ENCODE measurements around the gene PPP1R3E.
A peak's percentile ranks its signal among the peaks of the same experiment; 100 is the strongest.
"Not testable (repeated sequence)": the region's sequence is repeated elsewhere in the genome, so short reads cannot be mapped to it uniquely, and the experiment has no call there.

Gene PPP1R3E

DNA sequence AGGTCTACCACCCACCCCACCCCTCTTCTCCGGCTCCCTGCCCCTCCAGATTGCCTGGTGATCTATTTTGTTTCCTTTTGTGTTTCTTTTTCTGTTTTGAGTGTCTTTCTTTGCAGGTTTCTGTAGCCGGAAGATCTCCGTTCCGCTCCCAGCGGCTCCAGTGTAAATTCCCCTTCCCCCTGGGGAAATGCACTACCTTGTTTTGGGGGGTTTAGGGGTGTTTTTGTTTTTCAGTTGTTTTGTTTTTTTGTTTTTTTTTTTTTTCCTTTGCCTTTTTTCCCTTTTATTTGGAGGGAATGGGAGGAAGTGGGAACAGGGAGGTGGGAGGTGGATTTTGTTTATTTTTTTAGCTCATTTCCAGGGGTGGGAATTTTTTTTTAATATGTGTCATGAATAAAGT, 23.1 kb upstream of the PPP1R3E start:
- not testable (repeated sequence) for H3K23ac ChIP-seq (ENCODE audit: low read length); DNase-seq; H2BK12ac ChIP-seq (ENCODE audit: low read length); H4K91ac ChIP-seq (ENCODE audit: low read depth, low read length); H3K14ac ChIP-seq (ENCODE audit: low read length); H3K9me3 ChIP-seq (ENCODE audit: insufficient read depth, low read depth, low read length); H3K4me3 ChIP-seq (ENCODE audit: low read depth, low read length); H2BK5ac ChIP-seq (ENCODE audit: low read depth, low read length, poor library complexity); H3K27ac ChIP-seq (ENCODE audit: low read depth, low read length); H3K9ac ChIP-seq (ENCODE audit: low read length); H4K8ac ChIP-seq (ENCODE audit: low read depth, low read length); H3K27me3 ChIP-seq (ENCODE audit: insufficient read depth, low read length); H3K18ac ChIP-seq (ENCODE audit: low read length); H2BK120ac ChIP-seq (ENCODE audit: insufficient read depth, low read length, poor library complexity); H2AK5ac ChIP-seq (ENCODE audit: low read length); H3K4me2 ChIP-seq (ENCODE audit: low read length); H4K12ac ChIP-seq (ENCODE audit: low read depth, low read length); H3K79me2 ChIP-seq (ENCODE audit: control insufficient read depth, insufficient read depth, low read length, poor library complexity); H2AFZ ChIP-seq (ENCODE audit: insufficient read depth, low read length, poor library complexity); H3K4me1 ChIP-seq (ENCODE audit: control insufficient read depth in 1 of 2, insufficient read depth in 2 of 2, low read length in 2 of 2); H3K4ac ChIP-seq (ENCODE audit: low read depth, low read length)
- no CpG with 5 or more reads among the region's 5 CpGs for WGBS (ENCODE audit: extremely low coverage, insufficient coverage, insufficient read length)
- peaks cover 13% of the 10 kb centered on the region for H3K79me1 ChIP-seq (ENCODE audit: low read length)
- peaks cover 18 to 28% of the 10 kb centered on the region in 2 experiments for H3K36me3 ChIP-seq (ENCODE audit: control insufficient read depth in 1 of 2, insufficient read depth in 2 of 2, low read length in 2 of 2)

DNA sequence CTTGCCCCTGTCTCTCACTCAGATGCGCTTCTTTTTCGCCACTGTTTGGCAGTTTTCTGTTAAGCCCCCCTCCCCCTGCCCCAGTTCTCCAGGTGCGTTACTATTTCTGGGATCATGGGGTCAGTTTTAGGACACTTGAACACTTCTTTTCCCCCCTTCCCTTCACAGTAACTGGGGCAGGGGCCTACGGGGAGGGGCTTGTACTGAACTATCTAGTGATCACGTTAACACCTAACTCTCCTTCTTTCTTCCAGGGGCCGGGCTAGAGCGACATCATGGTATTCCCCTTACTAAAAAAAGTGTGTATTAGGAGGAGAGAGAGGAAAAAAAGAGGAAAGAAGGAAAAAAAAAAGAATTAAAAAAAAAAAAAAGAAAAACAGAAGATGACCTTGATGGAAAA, 22.3 kb upstream of the PPP1R3E start:
- H3K14ac ChIP-seq (ENCODE audit: low read length): no peak overlapping the region
- no peak overlapping the region for H3K18ac ChIP-seq (ENCODE audit: low read length)
- no peak overlapping the region for H2BK12ac ChIP-seq (ENCODE audit: low read length)
- peaks cover 24 to 28% of the 10 kb centered on the region in 2 experiments for H3K36me3 ChIP-seq (ENCODE audit: control insufficient read depth in 1 of 2, insufficient read depth in 2 of 2, low read length in 2 of 2)
- H2AK5ac ChIP-seq (ENCODE audit: low read length): no peak overlapping the region
- H4K8ac ChIP-seq (ENCODE audit: low read depth, low read length): no peak overlapping the region
- no peak overlapping the region for H3K4me2 ChIP-seq (ENCODE audit: low read length)
- H3K79me2 ChIP-seq (ENCODE audit: control insufficient read depth, insufficient read depth, low read length, poor library complexity): peaks cover 9% of the 10 kb centered on the region
- no peak overlapping the region for H3K4me3 ChIP-seq (ENCODE audit: low read depth, low read length)
- no peak overlapping the region for H3K9ac ChIP-seq (ENCODE audit: low read length)
- no CpG with 5 or more reads among the region's 7 CpGs for WGBS (ENCODE audit: extremely low coverage, insufficient coverage, insufficient read length)
- no peak overlapping the region for H4K12ac ChIP-seq (ENCODE audit: low read depth, low read length)
- no peak for DNase-seq
- no peaks in the 10 kb centered on the region for H3K27me3 ChIP-seq (ENCODE audit: insufficient read depth, low read length)
- H3K79me1 ChIP-seq (ENCODE audit: low read length): peaks cover 17% of the 10 kb centered on the region
- no peak overlapping the region for H2AFZ ChIP-seq (ENCODE audit: insufficient read depth, low read length, poor library complexity)
- no peak overlapping the region for H3K27ac ChIP-seq (ENCODE audit: low read depth, low read length)
- no peak overlapping the region for H2BK5ac ChIP-seq (ENCODE audit: low read depth, low read length, poor library complexity)
- H3K4me1 ChIP-seq (ENCODE audit: control insufficient read depth in 1 of 2, insufficient read depth in 2 of 2, low read length in 2 of 2): peaks cover 8 to 10% of the 10 kb centered on the region in 2 experiments
- H3K4ac ChIP-seq (ENCODE audit: low read depth, low read length): no peak overlapping the region
- no peaks in the 10 kb centered on the region for H3K9me3 ChIP-seq (ENCODE audit: insufficient read depth, low read depth, low read length)
- H4K91ac ChIP-seq (ENCODE audit: low read depth, low read length): no peak overlapping the region
- no peak overlapping the region for H3K23ac ChIP-seq (ENCODE audit: low read length)
- H2BK120ac ChIP-seq (ENCODE audit: insufficient read depth, low read length, poor library complexity): no peak overlapping the region

DNA sequence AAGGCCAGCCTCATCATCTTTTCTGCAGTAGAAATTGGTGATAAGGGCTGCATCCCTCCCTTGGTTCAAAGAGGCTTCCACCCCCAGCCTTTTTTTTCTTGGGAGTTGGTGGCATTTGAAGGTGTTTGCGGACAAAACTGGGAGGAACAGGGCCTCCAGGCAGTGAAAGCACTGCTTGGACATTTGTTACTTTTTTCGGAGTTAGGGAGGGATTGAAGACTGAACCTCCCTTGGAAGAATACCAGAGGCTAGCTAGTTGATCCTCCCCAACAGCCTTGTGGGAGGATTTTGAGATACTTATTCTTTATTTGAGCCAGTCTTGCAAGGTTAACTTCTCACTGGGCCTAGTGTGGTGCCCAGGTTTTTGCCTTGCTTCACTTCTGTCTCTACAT, 21.8 kb upstream of the PPP1R3E start:
- H2AK5ac ChIP-seq (ENCODE audit: low read length): no peak overlapping the region
- no peak overlapping the region for H2BK12ac ChIP-seq (ENCODE audit: low read length)
- H3K79me2 ChIP-seq (ENCODE audit: control insufficient read depth, insufficient read depth, low read length, poor library complexity): peaks cover 9% of the 10 kb centered on the region
- H3K27me3 ChIP-seq (ENCODE audit: insufficient read depth, low read length): no peaks in the 10 kb centered on the region
- no peak overlapping the region for H2BK120ac ChIP-seq (ENCODE audit: insufficient read depth, low read length, poor library complexity)
- H3K79me1 ChIP-seq (ENCODE audit: low read length): peaks cover 17% of the 10 kb centered on the region
- H3K14ac ChIP-seq (ENCODE audit: low read length): no peak overlapping the region
- no peak overlapping the region for H3K4me2 ChIP-seq (ENCODE audit: low read length)
- DNase-seq: no peak
- peaks cover 8 to 10% of the 10 kb centered on the region in 2 experiments for H3K4me1 ChIP-seq (ENCODE audit: control insufficient read depth in 1 of 2, insufficient read depth in 2 of 2, low read length in 2 of 2)
- H2BK5ac ChIP-seq (ENCODE audit: low read depth, low read length, poor library complexity): no peak overlapping the region
- H3K36me3 ChIP-seq (ENCODE audit: control insufficient read depth in 1 of 2, insufficient read depth in 2 of 2, low read length in 2 of 2): peaks cover 25 to 28% of the 10 kb centered on the region in 2 experiments
- H3K18ac ChIP-seq (ENCODE audit: low read length): no peak overlapping the region
- no peak overlapping the region for H3K4me3 ChIP-seq (ENCODE audit: low read depth, low read length)
- no peak overlapping the region for H4K8ac ChIP-seq (ENCODE audit: low read depth, low read length)
- H4K12ac ChIP-seq (ENCODE audit: low read depth, low read length): no peak overlapping the region
- H3K4ac ChIP-seq (ENCODE audit: low read depth, low read length): peak overlapping the region; percentile 10
- H3K23ac ChIP-seq (ENCODE audit: low read length): no peak overlapping the region
- no peak overlapping the region for H4K91ac ChIP-seq (ENCODE audit: low read depth, low read length)
- H2AFZ ChIP-seq (ENCODE audit: insufficient read depth, low read length, poor library complexity): no peak overlapping the region
- WGBS (ENCODE audit: extremely low coverage, insufficient coverage, insufficient read length): no CpG with 5 or more reads among the region's 2 CpGs
- H3K9ac ChIP-seq (ENCODE audit: low read length): no peak overlapping the region
- no peak overlapping the region for H3K27ac ChIP-seq (ENCODE audit: low read depth, low read length)
- no peaks in the 10 kb centered on the region for H3K9me3 ChIP-seq (ENCODE audit: insufficient read depth, low read depth, low read length)

DNA sequence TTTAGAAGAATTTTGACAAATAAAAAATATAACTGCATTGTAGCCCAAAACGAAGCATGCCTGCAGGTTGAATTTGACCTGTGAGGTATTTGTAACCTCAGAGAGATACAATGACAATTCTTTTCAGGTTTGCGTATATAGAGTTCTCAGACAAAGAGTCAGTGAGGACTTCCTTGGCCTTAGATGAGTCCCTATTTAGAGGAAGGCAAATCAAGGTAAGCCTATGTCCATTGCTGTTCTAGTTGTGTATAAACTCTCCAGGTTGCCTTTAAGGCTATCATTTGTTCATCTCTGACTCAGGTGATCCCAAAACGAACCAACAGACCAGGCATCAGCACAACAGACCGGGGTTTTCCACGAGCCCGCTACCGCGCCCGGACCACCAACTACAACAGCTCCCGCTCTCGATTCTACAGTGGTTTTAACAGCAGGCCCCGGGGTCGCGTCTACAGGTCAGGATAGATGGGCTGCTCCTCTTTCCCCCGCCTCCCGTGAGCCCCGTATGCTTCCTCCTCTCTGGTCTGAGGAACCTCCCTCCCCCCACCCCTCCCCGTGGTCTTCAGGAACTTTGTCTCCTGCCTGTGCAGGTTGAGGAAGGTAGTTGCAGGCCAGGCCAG, 21.3 kb upstream of the PPP1R3E start:
- H2AK5ac ChIP-seq (ENCODE audit: low read length): no peak overlapping the region
- H3K4ac ChIP-seq (ENCODE audit: low read depth, low read length): no peak overlapping the region
- no peak overlapping the region for H3K4me2 ChIP-seq (ENCODE audit: low read length)
- H4K91ac ChIP-seq (ENCODE audit: low read depth, low read length): no peak overlapping the region
- H3K23ac ChIP-seq (ENCODE audit: low read length): no peak overlapping the region
- H3K9ac ChIP-seq (ENCODE audit: low read length): no peak overlapping the region
- H3K9me3 ChIP-seq (ENCODE audit: insufficient read depth, low read depth, low read length): no peaks in the 10 kb centered on the region
- no peak overlapping the region for H2BK12ac ChIP-seq (ENCODE audit: low read length)
- H3K18ac ChIP-seq (ENCODE audit: low read length): no peak overlapping the region
- no peak overlapping the region for H2AFZ ChIP-seq (ENCODE audit: insufficient read depth, low read length, poor library complexity)
- no peak overlapping the region for H2BK120ac ChIP-seq (ENCODE audit: insufficient read depth, low read length, poor library complexity)
- no peak overlapping the region for H2BK5ac ChIP-seq (ENCODE audit: low read depth, low read length, poor library complexity)
- H3K14ac ChIP-seq (ENCODE audit: low read length): no peak overlapping the region
- peaks cover 17% of the 10 kb centered on the region for H3K79me1 ChIP-seq (ENCODE audit: low read length)
- H3K36me3 ChIP-seq (ENCODE audit: control insufficient read depth in 1 of 2, insufficient read depth in 2 of 2, low read length in 2 of 2): peaks cover 25 to 30% of the 10 kb centered on the region in 2 experiments
- DNase-seq: no peak
- no peak overlapping the region for H4K8ac ChIP-seq (ENCODE audit: low read depth, low read length)
- no peak overlapping the region for H3K27ac ChIP-seq (ENCODE audit: low read depth, low read length)
- no peak overlapping the region for H4K12ac ChIP-seq (ENCODE audit: low read depth, low read length)
- peaks cover 8 to 10% of the 10 kb centered on the region in 2 experiments for H3K4me1 ChIP-seq (ENCODE audit: control insufficient read depth in 1 of 2, insufficient read depth in 2 of 2, low read length in 2 of 2)
- no CpG with 5 or more reads among the region's 18 CpGs for WGBS (ENCODE audit: extremely low coverage, insufficient coverage, insufficient read length)
- H3K79me2 ChIP-seq (ENCODE audit: control insufficient read depth, insufficient read depth, low read length, poor library complexity): peaks cover 9% of the 10 kb centered on the region
- H3K4me3 ChIP-seq (ENCODE audit: low read depth, low read length): no peak overlapping the region
- no peaks in the 10 kb centered on the region for H3K27me3 ChIP-seq (ENCODE audit: insufficient read depth, low read length)
